ENCODE results near the gene FGF6.

GRCh38 chr12:4471256-4471655, 25.6 kb upstream of the FGF6 start:
- TF ChIP-seq, protein P1, sequence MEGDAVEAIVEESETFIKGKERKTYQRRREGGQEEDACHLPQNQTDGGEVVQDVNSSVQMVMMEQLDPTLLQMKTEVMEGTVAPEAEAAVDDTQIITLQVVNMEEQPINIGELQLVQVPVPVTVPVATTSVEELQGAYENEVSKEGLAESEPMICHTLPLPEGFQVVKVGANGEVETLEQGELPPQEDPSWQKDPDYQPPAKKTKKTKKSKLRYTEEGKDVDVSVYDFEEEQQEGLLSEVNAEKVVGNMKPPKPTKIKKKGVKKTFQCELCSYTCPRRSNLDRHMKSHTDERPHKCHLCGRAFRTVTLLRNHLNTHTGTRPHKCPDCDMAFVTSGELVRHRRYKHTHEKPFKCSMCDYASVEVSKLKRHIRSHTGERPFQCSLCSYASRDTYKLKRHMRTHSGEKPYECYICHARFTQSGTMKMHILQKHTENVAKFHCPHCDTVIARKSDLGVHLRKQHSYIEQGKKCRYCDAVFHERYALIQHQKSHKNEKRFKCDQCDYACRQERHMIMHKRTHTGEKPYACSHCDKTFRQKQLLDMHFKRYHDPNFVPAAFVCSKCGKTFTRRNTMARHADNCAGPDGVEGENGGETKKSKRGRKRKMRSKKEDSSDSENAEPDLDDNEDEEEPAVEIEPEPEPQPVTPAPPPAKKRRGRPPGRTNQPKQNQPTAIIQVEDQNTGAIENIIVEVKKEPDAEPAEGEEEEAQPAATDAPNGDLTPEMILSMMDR (IDR thresholded peaks at IDR 0.05; ENCODE audit: insufficient read depth, low read length): no peak
- TF ChIP-seq POLR2AphosphoS5 (IDR thresholded peaks at IDR 0.05; ENCODE audit: low read depth): no peak
